Right lobe of liver (tissue), 6 donors: ENCODE results near the gene FGD5. TPM values are rescaled to one million over a fixed set of nuclear protein-coding genes. Genes with fewer than 3 reads are reported as not detected.
A peak's percentile ranks its signal among the peaks of the same experiment; 100 is the strongest.

Experiments
- ATAC-seq, 4 donors: fragments of 200-7000 bp; cut with Tn5 transposase; one replicate each; pipeline ENCODE4 v1.9.1; 2020; ENCODE audit warnings: mild to moderate bottlenecking in 4 of 4, moderate library complexity in 4 of 4
- DNase-seq, 3 donors: peaks; one replicate each; pipeline ENCODE4 v3.0.0-alpha.2; 2020
- H3K27ac ChIP-seq, 3 donors: fragments of 200-600 bp; one replicate each; pipeline ENCODE4 v1.8.0; 2022
- H3K27me3 ChIP-seq, 2 donors: fragments of 200-600 bp; one replicate each; pipeline ENCODE4 v1.8.0; 2022
- H3K36me3 ChIP-seq, 4 donors: fragments of 200-600 bp; sonication (generic) in 1 of 4; one replicate each; pipeline versions ENCODE4 v1.5.1 to v1.8.0; 2017 to 2022; ENCODE audit warnings: control low read depth in 1 of 4
- H3K4me1 ChIP-seq, 4 donors: fragments of 200-600 bp; sonication (generic) in 1 of 4; one replicate each; pipeline versions ENCODE4 v1.5.1 to v1.8.0; 2017 to 2022; ENCODE audit warnings: control low read depth in 1 of 4
- H3K4me3 ChIP-seq, 3 donors: fragments of 200-600 bp; one replicate each; pipeline ENCODE4 v1.8.0; 2022
- H3K9me3 ChIP-seq, 4 donors: fragments of 200-600 bp; sonication (generic) in 1 of 4; one replicate each; pipeline versions ENCODE4 v1.5.1 to v1.8.0; 2017 to 2022; ENCODE audit warnings: control low read depth in 1 of 4
- POLR2A ChIP-seq: fragments of 450-650 bp; IDR thresholded peaks from one replicate; pipeline ENCODE4 v1.6.1; 2017; ENCODE audit warnings: antibody characterized with exemption, mild to moderate bottlenecking
- WGBS: methylation state at CpG from one replicate; pipeline ENCODE4 v1.1.6; 2018; ENCODE audit warnings: low coverage, low lambda C conversion rate; ENCODE audit not compliant: insufficient coverage; ENCODE audit errors: missing lambda C conversion rate; 5-methylcytosine and 5-hydroxymethylcytosine counted together
- intact Hi-C, 2 donors: fragments of 100-400 bp; cut with DNase I; formaldehyde crosslinking; loops; one replicate each; pipeline versions ENCODE4 v1.11.2 to v1.14.1; 2022
- total RNA-seq, 6 experiments: library from RNA; depleted of rRNA in 2 of 6; stranded (reverse); fragments of >200 nt in 2 of 6; fragmentation: NEBNext Ultra II Directional in 3 of 6; extraction: Animal tissue kit (Norgen Biotek cat#: 25700) in 3 of 6; gene quantifications; one replicate each; pipeline versions ENCODE4 v1.1.0 to v1.2.4, GENCODE V29; 2016 to 2023
- TF ChIP-seq, protein P1 (sequence below), 4 donors: fragments of 200-600 bp in 3 of 4; fragments of 450-650 bp in 1 of 4; IDR thresholded peaks; one replicate each; pipeline versions ENCODE4 v1.5.1 to v1.8.0; 2016 to 2022; ENCODE audit warnings: antibody characterized with exemption in 4 of 4, mild to moderate bottlenecking in 2 of 4
- donor health status: DM: no; HTN: yes; CAD: no.
- donor health status: DM: no; HTN: no; CAD: no.
- donor health status: DM: no; HTN: no; CAD: no.
- donor health status: DM: no; HTN: yes; CAD: no.
- donor health status: DM: no; HTN: yes; CAD: no.

The FGD5 gene
- total RNA-seq, 6 experiments from 2014 or later: 3.4 to 8.9 (median 5.9) TPM

DNA sequence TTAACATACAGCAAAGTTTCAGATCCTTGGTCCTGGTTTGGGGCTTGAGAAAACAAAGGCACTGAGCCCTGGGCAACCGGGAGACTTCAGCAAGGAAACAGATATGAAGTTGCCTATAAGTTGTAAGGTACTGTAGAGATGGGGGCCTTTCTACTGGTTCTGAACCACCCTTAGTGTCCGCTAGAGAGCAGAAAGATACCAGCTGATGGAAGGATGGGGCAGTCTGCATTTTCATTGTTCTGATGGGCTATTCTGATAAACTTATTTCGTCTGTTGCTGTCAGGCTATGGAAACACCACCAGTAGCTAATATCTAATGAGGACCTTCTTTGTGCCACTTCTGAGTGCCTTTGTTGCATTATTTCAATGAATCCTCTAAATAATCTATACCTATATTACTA is 38.7 kb downstream of the FGD5 start:
- no peak overlapping the region for H3K4me3 ChIP-seq
- ATAC-seq (peak; percentile 32 to 84 (median 81)), DNase-seq (no peak)
- no peaks in the 10 kb centered on the region for H3K9me3 ChIP-seq
- no peak overlapping the region for H3K27ac ChIP-seq
- no peaks in the 10 kb centered on the region for H3K36me3 ChIP-seq
- intact Hi-C loops: no loop called here
- no peaks in the 10 kb centered on the region for H3K27me3 ChIP-seq
- H3K4me1 ChIP-seq: peaks cover 0 to 5% (median 0%) of the 10 kb centered on the region in 4 donors
- 39% methylated on average over 3 of the region's 3 CpGs for WGBS
- no peak for TF ChIP-seq POLR2A
- TF ChIP-seq, protein P1, sequence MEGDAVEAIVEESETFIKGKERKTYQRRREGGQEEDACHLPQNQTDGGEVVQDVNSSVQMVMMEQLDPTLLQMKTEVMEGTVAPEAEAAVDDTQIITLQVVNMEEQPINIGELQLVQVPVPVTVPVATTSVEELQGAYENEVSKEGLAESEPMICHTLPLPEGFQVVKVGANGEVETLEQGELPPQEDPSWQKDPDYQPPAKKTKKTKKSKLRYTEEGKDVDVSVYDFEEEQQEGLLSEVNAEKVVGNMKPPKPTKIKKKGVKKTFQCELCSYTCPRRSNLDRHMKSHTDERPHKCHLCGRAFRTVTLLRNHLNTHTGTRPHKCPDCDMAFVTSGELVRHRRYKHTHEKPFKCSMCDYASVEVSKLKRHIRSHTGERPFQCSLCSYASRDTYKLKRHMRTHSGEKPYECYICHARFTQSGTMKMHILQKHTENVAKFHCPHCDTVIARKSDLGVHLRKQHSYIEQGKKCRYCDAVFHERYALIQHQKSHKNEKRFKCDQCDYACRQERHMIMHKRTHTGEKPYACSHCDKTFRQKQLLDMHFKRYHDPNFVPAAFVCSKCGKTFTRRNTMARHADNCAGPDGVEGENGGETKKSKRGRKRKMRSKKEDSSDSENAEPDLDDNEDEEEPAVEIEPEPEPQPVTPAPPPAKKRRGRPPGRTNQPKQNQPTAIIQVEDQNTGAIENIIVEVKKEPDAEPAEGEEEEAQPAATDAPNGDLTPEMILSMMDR (IDR thresholded peaks at IDR 0.05): peak; percentile 32 to 63 (median 42)

DNA sequence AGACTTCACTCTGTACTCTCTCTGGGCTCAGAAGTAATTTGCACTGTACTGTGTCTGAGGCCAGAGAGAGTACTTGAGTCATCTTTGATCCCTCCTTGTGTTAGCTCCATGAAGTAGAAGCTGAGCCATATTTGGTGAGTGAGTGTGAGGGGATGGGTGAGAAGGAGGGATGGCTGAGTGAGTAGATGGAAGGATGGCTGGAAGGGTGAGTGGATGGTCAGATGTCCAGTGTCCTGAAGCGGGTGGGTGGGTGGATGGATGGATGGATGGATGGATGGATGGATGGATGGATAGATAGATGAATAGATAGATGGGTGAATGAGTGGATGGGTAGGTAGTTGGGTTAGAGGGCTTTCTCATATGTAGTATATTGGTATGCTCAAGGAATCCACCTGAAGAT is 39.3 kb downstream of the FGD5 start:
- 89% methylated on average over 1 of the region's 1 CpG for WGBS
- intact Hi-C loops: no loop called here
- ATAC-seq: no peak
- Histone ChIP-seq H3K36me3 (no peaks in the 10 kb centered on the region), H3K4me3 (no peak overlapping the region), H3K27ac (no peak overlapping the region), H3K27me3 (no peaks in the 10 kb centered on the region), H3K9me3 (no peaks in the 10 kb centered on the region), H3K4me1 (peaks cover 0 to 5% (median 0%) of the 10 kb centered on the region in 4 donors)
- DNase-seq: no peak
- TF ChIP-seq, protein P1 (IDR thresholded peaks at IDR 0.05): no peak
- TF ChIP-seq POLR2A: no peak

DNA sequence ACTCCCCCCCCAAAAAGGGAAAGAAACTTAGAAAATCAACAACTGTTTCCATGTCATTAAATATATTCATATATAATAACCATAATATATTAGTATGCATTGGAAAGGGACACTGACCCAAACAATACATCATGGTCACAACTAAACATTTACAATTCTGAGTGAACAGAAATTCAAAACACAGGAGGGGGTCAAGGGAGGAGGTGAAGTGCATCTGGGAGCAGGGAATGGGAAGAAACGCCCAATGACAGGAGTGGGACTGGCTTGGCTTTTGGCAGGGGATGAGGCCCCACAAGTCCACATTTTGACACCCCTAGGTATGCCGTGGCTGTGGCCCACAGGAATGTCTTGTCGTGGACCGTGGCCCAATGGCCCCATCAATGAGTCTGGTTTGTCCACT is 41.1 kb downstream of the FGD5 start:
- Histone ChIP-seq H3K9me3 (no peaks in the 10 kb centered on the region), H3K36me3 (no peaks in the 10 kb centered on the region), H3K27ac (no peak overlapping the region), H3K27me3 (no peaks in the 10 kb centered on the region), H3K4me1 (peaks cover 0 to 5% (median 0%) of the 10 kb centered on the region in 4 donors), H3K4me3 (no peak overlapping the region)
- no peak for TF ChIP-seq POLR2A
- TF ChIP-seq, protein P1 (IDR thresholded peaks at IDR 0.05): no peak
- ATAC-seq (no peak), DNase-seq (peak in 1 of 3 donors; percentile 29)
- intact Hi-C loops: loop anchor here in 1 of 2 donors (10.0 kb wide), 1 partner anchor 55 kb away; no protein-coding TSS in a partner anchor
- WGBS: 86% methylated on average over 1 of the region's 4 CpGs

DNA sequence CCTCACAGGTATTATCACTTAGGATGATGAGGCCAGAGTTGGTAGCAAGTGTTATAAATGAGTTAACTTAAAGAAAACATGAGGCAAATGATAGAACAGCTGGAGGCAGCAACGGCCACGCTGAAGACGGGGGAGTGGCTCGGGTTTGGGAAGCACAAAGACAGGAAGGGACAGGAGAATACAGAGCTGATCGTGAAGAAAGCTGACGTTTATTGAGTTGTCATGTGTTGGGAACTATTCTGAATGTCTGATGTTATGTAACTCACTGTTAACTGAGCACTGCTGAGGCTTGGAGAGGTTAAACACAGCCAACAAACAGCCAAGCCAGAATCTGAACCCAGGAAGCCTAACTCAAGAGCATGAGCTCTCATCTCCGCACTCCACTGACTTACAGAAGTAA is 42.3 kb downstream of the FGD5 start:
- DNase-seq (no peak), ATAC-seq (peak; percentile 29 to 58 (median 43))
- intact Hi-C loops: loop anchor here in 1 of 2 donors (10.0 kb wide), 1 partner anchor 54 kb away; no protein-coding TSS in a partner anchor
- Histone ChIP-seq H3K4me3 (no peak overlapping the region), H3K36me3 (no peaks in the 10 kb centered on the region), H3K9me3 (no peaks in the 10 kb centered on the region), H3K27ac (no peak overlapping the region), H3K27me3 (no peaks in the 10 kb centered on the region), H3K4me1 (peaks cover 0 to 5% (median 0%) of the 10 kb centered on the region in 4 donors)
- TF ChIP-seq, protein P1 (IDR thresholded peaks at IDR 0.05): no peak
- no peak for TF ChIP-seq POLR2A
- 32% methylated on average over 7 of the region's 7 CpGs for WGBS
